Measurements from ENCODE around the gene RFC2. TPM values are rescaled to one million over a fixed set of nuclear protein-coding genes. Genes with fewer than 3 reads are reported as not detected.
"Not testable (repeated sequence)": the region's sequence is repeated elsewhere in the genome, so short reads cannot be mapped to it uniquely, and the experiment has no call there.

The RFC2 gene
- total RNA-seq, 2 experiments from 2014 or later, result 52.5 to 55.9 TPM

DNA sequence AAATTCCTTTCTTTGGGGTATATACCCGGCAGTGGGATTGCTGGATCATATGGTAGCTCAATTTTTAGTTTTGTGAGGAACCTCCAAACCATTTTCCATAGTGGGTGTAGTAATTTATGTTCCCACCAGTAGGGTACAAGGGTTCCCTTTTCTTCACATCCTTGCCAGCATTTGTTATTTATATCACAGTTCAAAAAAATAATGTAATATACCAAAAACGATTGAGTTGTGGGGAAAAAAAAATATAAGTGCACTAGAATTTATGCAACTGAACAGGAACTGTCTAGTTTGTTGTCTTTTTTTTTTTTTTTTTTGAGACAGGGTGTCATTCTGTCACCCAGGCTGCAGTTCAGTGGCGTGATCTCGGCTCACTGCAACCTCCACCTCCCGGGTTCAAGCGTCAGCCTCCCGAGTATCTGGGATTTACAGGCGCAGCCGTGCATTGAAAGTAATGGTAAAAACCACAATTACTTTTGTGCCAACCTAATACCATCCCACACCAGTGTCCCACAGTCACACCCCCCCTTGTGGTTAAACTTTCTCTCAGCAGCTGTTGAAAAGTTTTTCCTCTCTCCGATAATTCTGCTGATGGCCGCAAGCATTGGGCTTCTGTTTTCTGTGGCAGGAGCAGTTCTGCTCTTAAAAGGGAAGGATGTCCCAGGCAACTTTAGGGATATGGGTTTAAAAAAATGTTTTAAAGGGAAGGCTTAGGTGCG, 51.2 kb downstream of the RFC2 start:
- no peak overlapping the region for H3K27ac Mint-ChIP-seq
- no peaks in the 10 kb centered on the region for H3K27me3 Mint-ChIP-seq
- H3K4me1 Mint-ChIP-seq, result peaks cover 20% of the 10 kb centered on the region
- no peak for DNase-seq
- no peaks in the 10 kb centered on the region for H3K9me3 Mint-ChIP-seq
- peaks cover 2% of the 10 kb centered on the region for H3K36me3 Mint-ChIP-seq (ENCODE audit: low read depth)
- H3K4me3 Mint-ChIP-seq, result no peak overlapping the region
- CTCF ChIA-PET, result interaction anchor here (1.0 to 10.6 kb wide), 5 partner anchors 10 to 198 kb away, joined by 3 to 170 read pairs (median 3); partner anchors contain the start of gene LIMK1
- POLR2A ChIA-PET, result interaction anchor here (0.6 to 0.8 kb wide), 2 partner anchors 21 to 28 kb away, joined by 3 read pairs; no protein-coding TSS in a partner anchor

DNA sequence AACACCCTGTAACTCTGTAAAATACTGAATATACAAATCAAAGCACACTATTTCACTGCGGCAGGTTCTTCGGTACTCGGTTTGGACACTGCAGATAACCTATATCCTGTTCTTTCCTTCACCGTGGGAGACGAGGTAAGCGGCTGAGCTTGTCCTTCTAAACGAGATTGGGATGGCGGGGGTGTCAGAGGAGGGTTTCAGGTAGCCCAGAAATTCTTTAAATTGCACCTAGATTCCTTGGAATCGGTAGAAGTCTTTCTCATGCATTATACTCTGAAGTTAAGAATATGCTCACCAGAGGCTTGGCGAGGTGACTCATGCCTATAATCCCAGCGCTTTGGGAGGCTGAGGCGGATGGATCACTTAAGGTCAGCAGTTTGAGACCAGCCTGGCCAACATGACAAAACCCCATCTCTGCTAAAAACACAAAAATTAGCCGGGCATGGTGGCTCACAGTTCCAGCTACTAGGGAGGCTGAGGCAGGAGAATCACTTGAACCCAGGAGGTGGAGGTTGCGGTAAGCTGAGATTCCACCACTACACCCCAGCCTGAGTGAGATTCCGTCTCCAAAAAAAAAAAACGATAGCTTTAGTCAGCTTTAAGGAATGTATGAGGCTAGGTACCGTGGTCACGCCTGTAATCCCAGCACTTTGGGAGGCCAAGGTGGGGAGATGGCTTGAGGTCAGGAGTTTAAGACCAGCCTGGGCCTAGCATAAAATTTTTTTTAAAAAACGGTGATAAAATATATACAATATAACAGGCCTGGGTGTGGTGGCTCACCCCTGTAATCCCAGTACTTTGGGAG, 54.4 kb downstream of the RFC2 start:
- H3K9me3 Mint-ChIP-seq, result no peaks in the 10 kb centered on the region
- peaks cover 11% of the 10 kb centered on the region for H3K4me1 Mint-ChIP-seq
- H3K4me3 Mint-ChIP-seq, result no peak overlapping the region
- ChIA-PET POLR2A (interaction anchor here (1.4 kb wide), 1 partner anchor 24 kb away, joined by 4 read pairs; no protein-coding TSS in a partner anchor), CTCF (interaction anchor here (1.0 to 1.9 kb wide), 5 partner anchors 7 to 202 kb away, joined by 3 to 9 read pairs (median 4); partner anchors contain the start of gene LAT2)
- H3K27ac Mint-ChIP-seq, result no peak overlapping the region
- H3K27me3 Mint-ChIP-seq, result no peaks in the 10 kb centered on the region
- no peak for DNase-seq
- peaks cover 24% of the 10 kb centered on the region for H3K36me3 Mint-ChIP-seq (ENCODE audit: low read depth)

DNA sequence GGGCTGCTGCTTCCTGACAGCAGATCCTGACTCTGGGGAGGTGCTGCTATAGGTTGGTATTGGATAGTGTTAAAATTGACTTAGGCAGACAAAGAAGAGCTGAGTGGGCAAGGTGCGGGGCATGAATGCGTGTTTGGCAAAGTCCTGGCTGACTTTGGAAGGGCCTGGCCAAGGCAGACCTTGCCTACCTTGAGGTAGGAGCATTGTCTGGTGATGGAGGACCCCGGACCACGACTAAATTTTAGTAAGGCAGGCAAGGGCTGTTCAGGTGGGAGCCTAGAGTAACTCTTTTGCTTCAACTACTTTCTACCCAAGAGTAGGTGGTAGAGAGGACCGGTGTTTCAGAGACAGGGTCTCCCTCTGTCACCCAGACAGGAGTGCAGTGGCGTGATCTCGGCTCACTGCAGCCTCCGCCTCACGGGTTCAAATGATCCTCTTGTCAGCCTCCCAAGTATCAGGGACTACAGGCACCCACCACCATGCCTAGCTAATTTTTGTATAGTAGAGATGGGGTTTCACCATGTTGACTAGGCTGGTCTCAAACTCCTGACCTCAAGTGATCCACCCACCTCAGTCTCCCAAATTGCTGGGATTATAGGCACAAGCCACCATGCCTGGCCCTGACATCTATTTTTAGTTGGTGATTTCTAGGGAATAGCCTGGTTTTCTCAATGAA, 56.6 kb downstream of the RFC2 start:
- POLR2A ChIA-PET, result interaction anchor here (1.0 kb wide), 1 partner anchor 9 kb away, joined by 3 read pairs; no protein-coding TSS in a partner anchor
- DNase-seq, result no peak
- Mint-ChIP-seq H3K36me3 (ENCODE audit: low read depth) (peaks cover 43% of the 10 kb centered on the region), H3K27ac (no peak overlapping the region), H3K4me1 (peaks cover under 1% of the 10 kb centered on the region), H3K9me3 (no peaks in the 10 kb centered on the region), H3K4me3 (no peak overlapping the region), H3K27me3 (no peaks in the 10 kb centered on the region)
- CTCF ChIA-PET, result interaction anchor here (0.7 to 1.3 kb wide), 4 partner anchors 9 to 204 kb away, joined by 3 to 5 read pairs (median 4); no protein-coding TSS in a partner anchor

DNA sequence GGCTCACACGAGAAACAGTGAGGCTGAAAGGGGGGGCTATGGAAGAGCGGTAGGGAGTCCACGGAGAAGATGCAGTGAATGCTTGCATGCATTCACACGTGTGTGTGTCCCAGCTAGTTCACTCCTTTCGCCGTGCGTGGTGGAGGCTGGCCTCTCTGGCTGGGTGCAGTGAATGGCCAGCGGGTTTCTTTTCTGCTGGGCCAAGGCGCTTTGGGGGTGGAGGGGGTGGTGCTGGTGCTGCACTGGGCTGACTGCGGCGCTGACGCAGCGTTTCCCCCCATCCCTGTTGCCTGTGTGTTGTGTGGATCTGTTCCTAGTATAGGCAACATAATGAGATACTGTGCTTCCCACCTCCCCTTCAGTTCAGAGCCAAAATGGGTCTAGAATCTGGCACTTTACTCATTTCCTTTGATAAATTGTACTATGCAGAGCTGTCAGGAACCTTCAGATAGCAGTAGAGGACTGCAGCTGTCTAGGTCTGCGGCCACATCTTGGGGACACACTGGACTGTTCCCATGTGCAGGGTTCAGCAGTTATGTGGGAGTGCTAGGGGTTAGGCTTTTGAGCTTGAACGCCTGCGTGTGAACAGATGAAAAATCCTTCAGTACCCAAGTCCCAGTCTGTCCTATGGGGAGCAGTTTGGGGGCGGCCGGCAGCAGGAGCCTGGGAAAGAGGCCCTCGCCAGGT, 58.1 kb downstream of the RFC2 start:
- peaks cover 54% of the 10 kb centered on the region for H3K36me3 Mint-ChIP-seq (ENCODE audit: low read depth)
- H3K9me3 Mint-ChIP-seq, H3K4me1 Mint-ChIP-seq, H3K27ac Mint-ChIP-seq, CTCF ChIA-PET, DNase-seq, H3K4me3 Mint-ChIP-seq, H3K27me3 Mint-ChIP-seq, POLR2A ChIA-PET: not testable (repeated sequence)

DNA sequence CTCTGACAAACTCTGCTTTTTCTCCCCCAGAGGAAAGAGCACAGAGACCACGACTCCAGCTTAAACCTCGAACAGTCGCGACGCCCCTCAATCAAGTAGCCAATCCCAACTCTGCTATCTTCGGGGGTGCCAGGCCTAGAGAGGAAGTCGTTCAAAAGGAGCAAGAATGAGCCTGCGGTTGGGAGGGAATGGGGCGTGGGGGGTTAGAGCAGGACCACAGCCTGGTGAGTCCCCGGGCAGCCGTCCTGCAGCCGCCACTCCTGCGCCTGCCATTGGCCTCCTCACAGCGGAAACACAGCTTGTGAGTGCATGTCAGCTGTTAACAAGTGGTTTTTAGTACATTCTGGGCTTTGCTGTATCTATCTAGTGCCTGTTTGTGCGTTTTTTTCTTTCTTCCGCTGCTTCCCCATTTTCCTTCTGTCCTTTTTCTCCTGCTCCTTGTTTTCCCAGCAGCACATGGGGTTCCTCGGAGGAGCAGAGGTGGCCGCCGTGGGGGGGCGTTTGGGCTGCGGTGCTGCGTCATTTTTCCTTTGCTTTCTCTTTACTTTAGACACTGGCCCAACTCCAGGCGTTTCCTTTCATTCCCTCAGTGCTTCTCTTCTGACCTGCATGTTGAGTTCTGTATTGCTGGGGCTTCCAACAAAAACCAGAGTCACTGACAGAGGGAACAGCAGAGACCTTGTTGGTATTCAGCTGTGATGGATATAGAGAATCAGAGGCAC, 58.9 kb downstream of the RFC2 start:
- ChIA-PET POLR2A (interaction anchor here (2.6 kb wide), 1 partner anchor 21 kb away, joined by 12 read pairs; the partner anchor contains the start of gene EIF4H), CTCF (interaction anchor here (1.9 to 5.2 kb wide), 2 partner anchors 10 to 128 kb away, joined by 6 to 39 read pairs; no protein-coding TSS in a partner anchor)
- H3K27me3 Mint-ChIP-seq, H3K4me1 Mint-ChIP-seq, DNase-seq, H3K4me3 Mint-ChIP-seq, H3K9me3 Mint-ChIP-seq: not testable (repeated sequence)
- Mint-ChIP-seq H3K36me3 (ENCODE audit: low read depth) (peaks cover 60% of the 10 kb centered on the region), H3K27ac (peak overlapping the region; percentile 24)

DNA sequence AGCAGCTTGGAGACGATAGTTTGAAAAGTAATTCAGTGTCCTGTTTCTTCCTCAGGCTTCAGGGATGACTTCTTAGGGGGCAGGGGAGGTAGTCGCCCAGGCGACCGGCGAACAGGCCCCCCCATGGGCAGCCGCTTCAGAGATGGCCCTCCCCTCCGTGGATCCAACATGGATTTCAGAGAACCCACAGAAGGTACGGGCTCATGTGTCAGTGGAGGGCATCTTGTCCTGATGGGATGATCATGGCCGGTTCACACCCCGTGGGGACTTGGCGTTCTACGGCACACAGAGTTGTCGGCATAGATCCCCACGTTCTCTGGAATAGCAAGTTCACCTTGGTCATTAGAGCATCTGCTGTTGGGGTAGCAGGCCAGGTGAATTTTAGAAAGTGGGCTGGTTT, 59.5 kb downstream of the RFC2 start:
- ChIA-PET POLR2A (interaction anchor here (1.3 to 2.6 kb wide), 3 partner anchors 11 to 127 kb away, joined by 4 to 12 read pairs (median 4); partner anchors contain the start of gene EIF4H), CTCF (interaction anchor here (1.5 to 5.2 kb wide), 4 partner anchors 10 to 206 kb away, joined by 3 to 39 read pairs (median 6); no protein-coding TSS in a partner anchor)
- Mint-ChIP-seq H3K9me3 (no peaks in the 10 kb centered on the region), H3K4me3 (no peak overlapping the region), H3K27ac (no peak overlapping the region), H3K27me3 (no peaks in the 10 kb centered on the region), H3K4me1 (no peaks in the 10 kb centered on the region), H3K36me3 (ENCODE audit: low read depth) (peaks cover 66% of the 10 kb centered on the region)
- no peak for DNase-seq

DNA sequence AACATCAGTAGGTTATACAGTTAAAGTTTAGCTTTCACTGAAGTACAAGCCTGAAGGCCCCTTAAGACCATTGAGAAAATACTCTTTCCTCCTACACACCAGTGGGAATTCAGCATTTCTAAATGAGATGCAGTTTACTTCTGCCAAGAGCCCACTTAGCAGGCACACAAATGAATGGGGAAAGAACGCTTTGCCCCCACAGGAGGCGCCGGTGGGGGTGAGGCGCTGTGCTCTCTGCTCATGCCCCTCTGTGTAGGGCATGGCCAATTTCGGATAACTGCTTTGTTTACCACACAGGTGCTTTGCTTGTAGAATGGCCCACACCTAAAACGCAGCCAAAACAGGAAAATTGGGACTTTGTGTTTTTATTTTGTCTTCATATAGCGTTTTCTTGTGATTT, 60.3 kb downstream of the RFC2 start:
- H3K27ac Mint-ChIP-seq, result no peak overlapping the region
- peaks cover 71% of the 10 kb centered on the region for H3K36me3 Mint-ChIP-seq (ENCODE audit: low read depth)
- H3K27me3 Mint-ChIP-seq, result no peaks in the 10 kb centered on the region
- no peak overlapping the region for H3K4me3 Mint-ChIP-seq
- DNase-seq, result no peak
- H3K9me3 Mint-ChIP-seq, result no peaks in the 10 kb centered on the region
- H3K4me1 Mint-ChIP-seq, result no peaks in the 10 kb centered on the region
- ChIA-PET POLR2A (interaction anchor here (1.3 to 2.6 kb wide), 4 partner anchors 10 to 126 kb away, joined by 4 to 12 read pairs (median 6); partner anchors contain the start of gene EIF4H), CTCF (interaction anchor here (1.5 to 5.2 kb wide), 5 partner anchors 10 to 207 kb away, joined by 3 to 39 read pairs (median 5); no protein-coding TSS in a partner anchor)

DNA sequence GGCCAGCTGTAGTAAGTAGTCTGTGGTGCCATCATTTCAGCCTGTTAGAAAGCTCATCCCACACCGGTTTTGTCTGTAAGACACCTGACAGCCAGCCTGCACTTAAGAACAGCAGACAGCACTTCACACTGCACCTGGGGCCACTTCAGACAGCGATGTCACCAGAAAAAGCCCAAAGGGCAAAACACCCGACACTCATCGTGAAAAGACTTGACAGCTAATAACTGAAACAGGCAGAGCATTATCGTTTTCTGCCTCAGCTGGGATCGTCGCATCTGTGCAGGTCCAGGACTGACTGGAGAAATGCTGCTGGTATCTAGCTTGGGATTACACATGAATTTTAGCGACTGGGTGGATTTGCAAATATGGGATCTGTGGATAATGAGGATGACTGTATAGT, 61.1 kb downstream of the RFC2 start:
- POLR2A ChIA-PET, result interaction anchor here (0.7 to 2.6 kb wide), 6 partner anchors 10 to 125 kb away, joined by 3 to 12 read pairs (median 4); partner anchors contain the start of gene EIF4H
- DNase-seq, result no peak
- no peaks in the 10 kb centered on the region for H3K27me3 Mint-ChIP-seq
- CTCF ChIA-PET, result interaction anchor here (0.7 to 5.2 kb wide), 8 partner anchors 7 to 235 kb away, joined by 3 to 39 read pairs (median 4); no protein-coding TSS in a partner anchor
- H3K4me1 Mint-ChIP-seq, result no peaks in the 10 kb centered on the region
- H3K27ac Mint-ChIP-seq, result no peak overlapping the region
- no peaks in the 10 kb centered on the region for H3K9me3 Mint-ChIP-seq
- peaks cover 80% of the 10 kb centered on the region for H3K36me3 Mint-ChIP-seq (ENCODE audit: low read depth)
- no peak overlapping the region for H3K4me3 Mint-ChIP-seq

DNA sequence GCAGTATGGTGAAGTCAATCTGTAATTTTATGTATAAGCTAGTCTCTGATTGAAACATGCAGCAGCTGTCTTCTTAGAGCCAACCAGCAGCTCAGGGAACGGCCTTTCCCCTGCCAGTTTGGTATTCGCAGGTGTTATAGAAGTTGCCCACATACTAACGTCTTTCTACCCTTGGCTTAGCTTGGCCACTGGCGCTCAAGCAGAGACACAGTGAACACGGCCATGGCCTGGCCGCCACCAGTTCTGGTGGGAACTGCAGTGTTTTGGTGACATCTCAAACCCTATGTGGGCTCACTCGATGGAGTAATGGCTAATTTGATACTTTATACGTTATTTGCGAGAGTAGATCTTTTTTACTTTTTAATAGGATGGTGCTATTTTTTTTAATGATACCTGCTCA, 63.0 kb downstream of the RFC2 start:
- H3K4me1 Mint-ChIP-seq, result peaks cover 7% of the 10 kb centered on the region
- ChIA-PET CTCF (interaction anchor here (2.2 to 5.2 kb wide), 2 partner anchors 14 to 209 kb away, joined by 7 to 39 read pairs; no protein-coding TSS in a partner anchor), POLR2A (interaction anchor here (1.6 to 3.8 kb wide), 2 partner anchors 12 to 17 kb away, joined by 8 to 11 read pairs; partner anchors contain the start of gene EIF4H)
- H3K4me3 Mint-ChIP-seq, result no peak overlapping the region
- no peaks in the 10 kb centered on the region for H3K9me3 Mint-ChIP-seq
- no peaks in the 10 kb centered on the region for H3K27me3 Mint-ChIP-seq
- DNase-seq, result no peak
- peaks cover 83% of the 10 kb centered on the region for H3K36me3 Mint-ChIP-seq (ENCODE audit: low read depth)
- H3K27ac Mint-ChIP-seq, result no peak overlapping the region

DNA sequence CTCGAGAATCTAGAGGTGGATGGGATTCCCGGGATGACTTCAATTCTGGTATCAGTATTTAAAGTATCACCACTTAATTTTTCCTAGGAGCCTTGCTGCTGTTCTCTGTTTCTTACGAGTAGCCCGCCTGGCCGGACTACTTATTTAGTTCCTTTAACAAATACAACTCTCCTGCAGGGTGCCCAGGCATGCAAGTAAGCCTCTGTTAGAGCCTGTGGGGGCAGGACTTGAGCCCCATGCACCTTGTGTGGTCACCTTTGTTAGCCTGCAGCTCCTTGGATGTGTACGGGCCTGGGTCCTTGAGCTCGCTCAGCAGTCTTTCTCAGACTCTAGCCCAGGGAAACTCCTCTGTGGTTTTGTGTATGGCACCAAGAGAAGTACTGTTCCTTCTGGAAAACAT, 63.9 kb downstream of the RFC2 start:
- Mint-ChIP-seq H3K27me3 (no peaks in the 10 kb centered on the region), H3K9me3 (no peaks in the 10 kb centered on the region), H3K36me3 (ENCODE audit: low read depth) (peaks cover 81% of the 10 kb centered on the region), H3K4me1 (peaks cover 16% of the 10 kb centered on the region), H3K27ac (no peak overlapping the region), H3K4me3 (no peak overlapping the region)
- POLR2A ChIA-PET, result interaction anchor here (0.7 to 3.8 kb wide), 3 partner anchors 11 to 16 kb away, joined by 3 to 11 read pairs (median 4); partner anchors contain the start of gene EIF4H
- CTCF ChIA-PET, result interaction anchor here (0.8 to 5.2 kb wide), 4 partner anchors 8 to 210 kb away, joined by 3 to 39 read pairs (median 6); no protein-coding TSS in a partner anchor
- no peak for DNase-seq

All from activated CD4-positive, alpha-beta memory T cell treated with anti-CD3 and anti-CD28 coated beads, Interleukin-2, amount 10 ng/mL, durations not matched to agents 7 days and 5 days (primary cell).